Activated CD4-positive, alpha-beta T cell treated with anti-CD3 and anti-CD28 coated beads for 48 hours (primary cell): Measurements from ENCODE around the gene FOXF1.

ENCODE experiments used
- DNase-seq: peaks from one replicate; pipeline ENCODE4 v3.0.0-alpha.2; 2020

Gene FOXF1

GRCh38 chr16:86505185-86505898 is 5.0 kb upstream of the FOXF1 start:
- DNase-seq: no peak

- DNase-seq: no peak
Measured at GRCh38 chr16:86505899-86506864, 4.1 kb upstream of the FOXF1 start.

- DNase-seq: no peak
Measured at GRCh38 chr16:86507173-86508027, 2.9 kb upstream of the FOXF1 start.

GRCh38 chr16:86508028-86508946 is 2.0 kb upstream of the FOXF1 start:
- no peak for DNase-seq

GRCh38 chr16:86508947-86509758 is 1.2 kb upstream of the FOXF1 start:
- DNase-seq: no peak

- DNase-seq: no peak
Measured at GRCh38 chr16:86509759-86510464, 415 bp upstream of the FOXF1 start.

- DNase-seq: no peak
Measured at GRCh38 chr16:86511317-86512161, 1.2 kb downstream of the FOXF1 start.

GRCh38 chr16:86512301-86512859 is 2.1 kb downstream of the FOXF1 start:
- no peak for DNase-seq

- no peak for DNase-seq
Measured at GRCh38 chr16:86512860-86513470, 2.6 kb downstream of the FOXF1 start.

GRCh38 chr16:86513471-86514277 is 3.3 kb downstream of the FOXF1 start:
- no peak for DNase-seq

- DNase-seq: no peak
Measured at GRCh38 chr16:86514481-86515376, 4.4 kb downstream of the FOXF1 start.

- DNase-seq: no peak
Measured at GRCh38 chr16:86515413-86515776, 5.1 kb downstream of the FOXF1 start.

- no peak for DNase-seq
Measured at GRCh38 chr16:86515777-86516622, 5.7 kb downstream of the FOXF1 start.

- no peak for DNase-seq
Measured at GRCh38 chr16:86516623-86517003, 6.3 kb downstream of the FOXF1 start.

- no peak for DNase-seq
Measured at GRCh38 chr16:86517033-86517432, 6.7 kb downstream of the FOXF1 start.
